ENCODE measurements around the gene LCE3A.
"Not testable (repeated sequence)": the region's sequence is repeated elsewhere in the genome, so short reads cannot be mapped to it uniquely, and the experiment has no call there.

Gene LCE3A

GRCh38 chr1:152622803-152623202 is at the start of gene LCE3A:
Gene LCE3A (minus strand): TSS chr1:152623103. CDS start chr1:152623103, 0 bp downstream.
- DNase-seq = no peak

GRCh38 chr1:152667648-152668047 is 44.7 kb upstream of the LCE3A start:
- DNase-seq = no peak

- DNase-seq = not testable (repeated sequence)
Observed at GRCh38 chr1:152666171-152666570, 43.3 kb upstream of the LCE3A start.

GRCh38 chr1:152663098-152663497 is 40.2 kb upstream of the LCE3A start, which contains the start of gene LCE2D:
Gene LCE2D (plus strand): TSS chr1:152663380. CDS start chr1:152664106, 726 bp downstream.
- no peak for DNase-seq

GRCh38 chr1:152658649-152659048 is 35.7 kb upstream of the LCE3A start:
- DNase-seq = no peak

- DNase-seq = no peak
Observed at GRCh38 chr1:152657677-152658076, 34.8 kb upstream of the LCE3A start.

GRCh38 chr1:152656459-152656858 is 33.6 kb upstream of the LCE3A start:
- DNase-seq = no peak

- DNase-seq = peak in 2 of 6 experiments; percentile 2 to 9
Observed at GRCh38 chr1:152654110-152654509, 31.2 kb upstream of the LCE3A start.

GRCh38 chr1:152646656-152647055 is 23.8 kb upstream of the LCE3A start:
- DNase-seq = no peak

GRCh38 chr1:152645146-152645545 is 22.2 kb upstream of the LCE3A start:
- no peak for DNase-seq

- DNase-seq = no peak
Observed at GRCh38 chr1:152643945-152644344, 21.0 kb upstream of the LCE3A start.

- no peak for DNase-seq
Observed at GRCh38 chr1:152640351-152640750, 17.4 kb upstream of the LCE3A start.

- DNase-seq = no peak
Observed at GRCh38 chr1:152630596-152630995, 7.7 kb upstream of the LCE3A start.

GRCh38 chr1:152626744-152627143 is 3.8 kb upstream of the LCE3A start:
- no peak for DNase-seq

GRCh38 chr1:152623203-152623844 is 421 bp upstream of the LCE3A start:
- DNase-seq = no peak

- no peak for DNase-seq
Observed at GRCh38 chr1:152621993-152622392, 910 bp downstream of the LCE3A start.

- DNase-seq = no peak
Observed at GRCh38 chr1:152613511-152613910, 9.4 kb downstream of the LCE3A start, which contains the start of gene LCE3B. Gene LCE3B (plus strand): TSS chr1:152613811. CDS start chr1:152613811, 0 bp downstream.

- no peak for DNase-seq
Observed at GRCh38 chr1:152599934-152600333, 23.0 kb downstream of the LCE3A start, which contains the start of gene LCE3C. Gene LCE3C (plus strand): TSS chr1:152600234. CDS start chr1:152600732, 498 bp downstream.

- no peak for DNase-seq
Observed at GRCh38 chr1:152596986-152597385, 25.9 kb downstream of the LCE3A start.

GRCh38 chr1:152585586-152585985 is 37.3 kb downstream of the LCE3A start:
- no peak for DNase-seq

- DNase-seq = no peak
Observed at GRCh38 chr1:152582647-152583046, 40.3 kb downstream of the LCE3A start.

GRCh38 chr1:152580433-152580832 is 42.5 kb downstream of the LCE3A start, which contains the start of gene LCE3D:
Gene LCE3D (minus strand): TSS chr1:152580516. CDS start chr1:152579936, 580 bp downstream.
- DNase-seq = no peak

GRCh38 chr1:152579526-152579925 is 43.4 kb downstream of the LCE3A start:
- DNase-seq = not testable (repeated sequence)

- DNase-seq = no peak
Observed at GRCh38 chr1:152577168-152577567, 45.7 kb downstream of the LCE3A start.

Measured in stimulated activated naive CD4-positive, alpha-beta T cell (primary cell).